ENCODE results near the gene TMEM30A.

DNA sequence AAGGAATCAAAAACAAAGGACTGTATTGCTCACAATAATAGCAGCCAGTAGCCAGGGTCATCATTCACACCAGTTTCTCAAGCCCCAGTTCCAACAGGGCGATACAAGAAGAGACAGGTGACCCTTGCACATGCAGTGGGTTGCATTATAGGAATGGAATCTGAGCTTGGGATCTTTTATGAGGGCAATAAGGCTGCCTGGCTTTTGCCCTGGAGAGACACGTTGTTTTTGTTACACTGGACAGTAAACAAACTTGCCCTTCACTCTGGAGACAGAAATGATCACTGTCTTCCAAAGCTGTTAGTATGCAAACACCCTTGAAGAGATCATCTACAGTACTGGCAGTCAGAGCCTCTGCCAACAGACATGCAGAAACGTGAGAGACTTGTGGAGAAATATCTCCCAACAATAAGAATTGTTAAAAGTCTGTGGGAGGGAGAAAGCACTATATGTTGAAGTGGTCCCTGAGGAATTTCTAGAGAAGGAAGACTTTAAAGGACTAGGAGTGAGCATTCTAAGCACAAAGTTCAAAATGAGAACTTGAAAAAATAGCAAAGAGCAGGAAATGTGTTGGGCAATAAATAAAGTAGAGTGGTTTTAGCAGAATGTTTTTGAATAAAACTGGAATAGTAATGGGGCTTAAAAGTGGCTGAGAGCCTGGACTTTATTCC is 72.5 kb downstream of the TMEM30A start:
- no peak for TF ChIP-seq EZH2 (IDR thresholded peaks at IDR 0.05)
- no peak for TF ChIP-seq POLR2AphosphoS5 (IDR thresholded peaks at IDR 0.05; ENCODE audit: borderline replicate concordance, low read depth, low read length)
- TF ChIP-seq FOXP2 (optimal IDR thresholded peaks at IDR 0.05; ENCODE audit: control extremely low read depth, extremely low read length, insufficient read depth), result no peak

Data from SK-N-MC (cell line).